HepG2 (cell line): ENCODE data around the gene BYSL. TPM values are rescaled to one million over a fixed set of nuclear protein-coding genes. Genes with fewer than 3 reads are reported as not detected.
A peak's percentile ranks its signal among the peaks of the same experiment; 100 is the strongest.

Experiments
- CBX5 ChIP-seq: sonication (generic); formaldehyde crosslinking; IDR thresholded peaks from 2 replicates; pipeline ENCODE4 v1.4.0; 2020; ENCODE audit warnings: missing genetic modification reagents, borderline replicate concordance
- ELF1 ChIP-seq: sonication (generic); formaldehyde crosslinking; IDR thresholded peaks from 2 replicates; pipeline ENCODE4 v1.4.0; 2020; ENCODE audit warnings: missing genetic modification reagents
- EP300 ChIP-seq, 3 experiments: sonication (generic) in 1 of 3; formaldehyde crosslinking in 1 of 3; IDR thresholded peaks; 2 replicates each; pipeline versions ENCODE4 v1.5.1 to v1.6.1; 2011 to 2020; ENCODE audit warnings: low read depth in 2 of 3, low read length in 2 of 3, borderline replicate concordance in 1 of 3, improper control_type of control experiment in 1 of 3, mild to moderate bottlenecking in 1 of 3, missing genetic modification reagents in 1 of 3, moderate library complexity in 1 of 3
- FOXA3 ChIP-seq: IDR thresholded peaks from 2 replicates; pipeline ENCODE4 v1.6.1; 2016; ENCODE audit warnings: missing genetic modification reagents, missing compliant biosample characterization
- HMGXB4 ChIP-seq, 2 experiments: sonication (generic) in 1 of 2; formaldehyde crosslinking in 1 of 2; IDR thresholded peaks; 2 replicates each; pipeline versions ENCODE4 v1.4.0 to v1.6.1; 2018 to 2020; ENCODE audit warnings: missing genetic modification reagents in 2 of 2, borderline replicate concordance in 1 of 2, low read depth in 1 of 2, mild to moderate bottlenecking in 1 of 2, missing biosample characterization in 1 of 2
- HNRNPL ChIP-seq: fragments of 200-400 bp; formaldehyde crosslinking; IDR thresholded peaks from 2 replicates; pipeline ENCODE4 v1.6.1; 2017; ENCODE audit warnings: mild to moderate bottlenecking, low read depth, low read length
- HOXA3 ChIP-seq: sonication (generic); formaldehyde crosslinking; IDR thresholded peaks from 2 replicates; pipeline ENCODE4 v1.5.0; 2020; ENCODE audit warnings: missing genetic modification reagents
- MXD3 ChIP-seq: IDR thresholded peaks from 2 replicates; pipeline ENCODE4 v1.6.1; 2016; ENCODE audit warnings: mild to moderate bottlenecking, missing biosample characterization, missing genetic modification reagents
- PCBP1 ChIP-seq: fragments of 200-400 bp; formaldehyde crosslinking; IDR thresholded peaks from 2 replicates; pipeline ENCODE4 v1.6.1; 2017; ENCODE audit warnings: mild to moderate bottlenecking, low read depth, low read length, borderline replicate concordance
- SMAD3 ChIP-seq: sonication (generic); formaldehyde crosslinking; IDR thresholded peaks from 2 replicates; pipeline ENCODE4 v1.4.0; 2020; ENCODE audit warnings: missing genetic modification reagents
- SNAI1 ChIP-seq: sonication (generic); formaldehyde crosslinking; IDR thresholded peaks from 2 replicates; pipeline ENCODE4 v1.5.0; 2020; ENCODE audit warnings: mild to moderate bottlenecking, missing genetic modification reagents, borderline replicate concordance
- TBL1XR1 ChIP-seq: fragments of 150-350 bp; IDR thresholded peaks from 2 replicates; pipeline ENCODE4 v1.6.1; 2014; ENCODE audit warnings: borderline replicate concordance, low read length; ENCODE audit not compliant: partially characterized antibody
- ZNF562 ChIP-seq: sonication (generic); formaldehyde crosslinking; IDR thresholded peaks from 2 replicates; pipeline ENCODE4 v1.8.0; 2022; ENCODE audit warnings: missing genetic modification reagents, borderline replicate concordance
- ZNF652 ChIP-seq: IDR thresholded peaks from 2 replicates; pipeline ENCODE4 v1.6.1; 2016; ENCODE audit warnings: low read depth, borderline replicate concordance
- ZNF709 ChIP-seq: sonication (generic); formaldehyde crosslinking; IDR thresholded peaks from 2 replicates; pipeline ENCODE4 v1.5.0; 2020; ENCODE audit warnings: mild to moderate bottlenecking, missing genetic modification reagents
- polyA plus RNA-seq, 8 experiments: library from polyadenylated mRNA; depleted of rRNA in 3 of 8; stranded (reverse) in 7 of 8; unstranded in 1 of 8; fragments of >200 nt; fragmentation: Illumina TruSeq in 4 of 8; extraction: Trizol in 4 of 8; gene quantifications; 2 replicates each; pipeline versions ENCODE4 v1.2.1 to v1.2.3, GENCODE V29; 2011 to 2016; ENCODE audit warnings: low read depth in 4 of 8, missing spikeins in 1 of 8, mixed read lengths in 1 of 8; ENCODE audit not compliant: insufficient read depth in 1 of 8
- total RNA-seq, 5 experiments: library from RNA; depleted of rRNA; stranded (reverse); fragments of >200 nt; fragmentation: Illumina TruSeq; extraction: Trizol; gene quantifications; 2 replicates each; pipeline ENCODE4 v1.2.3, GENCODE V29; 2016; ENCODE audit warnings: low read depth in 1 of 5
- TF ChIP-seq, protein P1 (sequence below): sonication (generic); formaldehyde crosslinking; IDR thresholded peaks from 2 replicates; pipeline ENCODE4 v1.4.0; 2020; ENCODE audit warnings: missing genetic modification reagents
- TF ChIP-seq, protein P2 (sequence below): sonication (generic); formaldehyde crosslinking; IDR thresholded peaks from 2 replicates; pipeline ENCODE4 v1.4.0; 2020; ENCODE audit warnings: mild to moderate bottlenecking, missing genetic modification reagents

Gene BYSL
- total and polyA plus RNA-seq, 2 of the 13 experiments (the other 11 are each of a cell fraction or from before 2014, with no cell fraction given): 27.9 to 28.6 TPM

- TF ChIP-seq, protein P1, sequence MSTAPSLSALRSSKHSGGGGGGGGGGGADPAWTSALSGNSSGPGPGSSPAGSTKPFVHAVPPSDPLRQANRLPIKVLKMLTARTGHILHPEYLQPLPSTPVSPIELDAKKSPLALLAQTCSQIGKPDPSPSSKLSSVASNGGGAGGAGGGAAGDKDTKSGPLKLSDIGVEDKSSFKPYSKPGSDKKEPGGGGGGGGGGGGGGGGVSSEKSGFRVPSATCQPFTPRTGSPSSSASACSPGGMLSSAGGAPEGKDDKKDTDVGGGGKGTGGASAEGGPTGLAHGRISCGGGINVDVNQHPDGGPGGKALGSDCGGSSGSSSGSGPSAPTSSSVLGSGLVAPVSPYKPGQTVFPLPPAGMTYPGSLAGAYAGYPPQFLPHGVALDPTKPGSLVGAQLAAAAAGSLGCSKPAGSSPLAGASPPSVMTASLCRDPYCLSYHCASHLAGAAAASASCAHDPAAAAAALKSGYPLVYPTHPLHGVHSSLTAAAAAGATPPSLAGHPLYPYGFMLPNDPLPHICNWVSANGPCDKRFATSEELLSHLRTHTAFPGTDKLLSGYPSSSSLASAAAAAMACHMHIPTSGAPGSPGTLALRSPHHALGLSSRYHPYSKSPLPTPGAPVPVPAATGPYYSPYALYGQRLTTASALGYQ: no peak
- TF ChIP-seq ZNF709 (CRISPR knock-in tag): 0 out of 2 replicates have a peak, but pooled peaks have one; percentile 12
- TF ChIP-seq ELF1: peak; percentile 25; the same call in 1 of the 2 replicates
- TF ChIP-seq HOXA3 (CRISPR knock-in tag): no peak; the same call in 1 of the 2 replicates
- TF ChIP-seq CBX5: 0 out of 2 replicates have a peak, but pooled peaks have one; percentile 74
- TF ChIP-seq HNRNPL: 0 out of 2 replicates have a peak, but pooled peaks have one; percentile 40
- 0 out of 2 replicates have a peak, but pooled peaks have one; percentile 33 for TF ChIP-seq MXD3 (CRISPR knock-in tag)
- peak; percentile 28 to 48; a peak in 1 of 4 replicates for TF ChIP-seq HMGXB4 (CRISPR knock-in tag; IDR thresholded peaks at IDR 0.05; ENCODE audit: borderline replicate concordance in 1 of 2, low read depth in 1 of 2)
- peak; percentile 14 for TF ChIP-seq TBL1XR1
- 0 out of 2 replicates have a peak, but pooled peaks have one; percentile 24 for TF ChIP-seq SNAI1 (CRISPR knock-in tag)
- TF ChIP-seq, protein P2, sequence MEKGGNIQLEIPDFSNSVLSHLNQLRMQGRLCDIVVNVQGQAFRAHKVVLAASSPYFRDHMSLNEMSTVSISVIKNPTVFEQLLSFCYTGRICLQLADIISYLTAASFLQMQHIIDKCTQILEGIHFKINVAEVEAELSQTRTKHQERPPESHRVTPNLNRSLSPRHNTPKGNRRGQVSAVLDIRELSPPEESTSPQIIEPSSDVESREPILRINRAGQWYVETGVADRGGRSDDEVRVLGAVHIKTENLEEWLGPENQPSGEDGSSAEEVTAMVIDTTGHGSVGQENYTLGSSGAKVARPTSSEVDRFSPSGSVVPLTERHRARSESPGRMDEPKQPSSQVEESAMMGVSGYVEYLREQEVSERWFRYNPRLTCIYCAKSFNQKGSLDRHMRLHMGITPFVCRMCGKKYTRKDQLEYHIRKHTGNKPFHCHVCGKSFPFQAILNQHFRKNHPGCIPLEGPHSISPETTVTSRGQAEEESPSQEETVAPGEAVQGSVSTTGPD (CRISPR knock-in tag): no peak
- TF ChIP-seq ZNF652 (CRISPR knock-in tag): no peak
- 0 out of 2 replicates have a peak, but pooled peaks have one; percentile 60 for TF ChIP-seq SMAD3
- no peak for TF ChIP-seq FOXA3 (CRISPR knock-in tag)
- no peak for TF ChIP-seq ZNF562 (CRISPR knock-in tag)
- TF ChIP-seq EP300 (IDR thresholded peaks at IDR 0.05; ENCODE audit: low read depth in 2 of 2, low read length in 2 of 2): peak in 1 of 2 experiments; percentile 13; a peak in 1 of 4 replicates
- no peak for TF ChIP-seq EP300 (CRISPR knock-in tag; IDR thresholded peaks at IDR 0.05; ENCODE audit: borderline replicate concordance)
- TF ChIP-seq PCBP1: no peak
Observed at GRCh38 chr6:41936073-41936837, 15.0 kb downstream of the BYSL start (continued).
